ENCODE results near the gene ISG15.
A peak's percentile ranks its signal among the peaks of the same experiment; 100 is the strongest.
"Not testable (repeated sequence)": the region's sequence is repeated elsewhere in the genome, so short reads cannot be mapped to it uniquely, and the experiment has no call there.

ISG15 gene

DNA sequence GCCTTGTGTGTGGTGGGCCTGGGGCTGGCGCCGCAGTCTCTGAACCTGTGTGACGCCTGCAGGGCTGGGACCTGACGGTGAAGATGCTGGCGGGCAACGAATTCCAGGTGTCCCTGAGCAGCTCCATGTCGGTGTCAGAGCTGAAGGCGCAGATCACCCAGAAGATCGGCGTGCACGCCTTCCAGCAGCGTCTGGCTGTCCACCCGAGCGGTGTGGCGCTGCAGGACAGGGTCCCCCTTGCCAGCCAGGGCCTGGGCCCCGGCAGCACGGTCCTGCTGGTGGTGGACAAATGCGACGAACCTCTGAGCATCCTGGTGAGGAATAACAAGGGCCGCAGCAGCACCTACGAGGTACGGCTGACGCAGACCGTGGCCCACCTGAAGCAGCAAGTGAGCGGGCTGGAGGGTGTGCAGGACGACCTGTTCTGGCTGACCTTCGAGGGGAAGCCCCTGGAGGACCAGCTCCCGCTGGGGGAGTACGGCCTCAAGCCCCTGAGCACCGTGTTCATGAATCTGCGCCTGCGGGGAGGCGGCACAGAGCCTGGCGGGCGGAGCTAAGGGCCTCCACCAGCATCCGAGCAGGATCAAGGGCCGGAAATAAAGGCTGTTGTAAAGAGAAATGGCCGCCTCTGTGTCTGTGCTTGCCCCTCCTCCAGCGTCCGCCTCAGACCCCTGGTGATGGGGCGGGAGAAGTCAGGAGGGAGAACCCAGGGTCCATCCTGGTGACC, 788 bp downstream of the ISG15 start:
- DNase-seq: no peak

DNA sequence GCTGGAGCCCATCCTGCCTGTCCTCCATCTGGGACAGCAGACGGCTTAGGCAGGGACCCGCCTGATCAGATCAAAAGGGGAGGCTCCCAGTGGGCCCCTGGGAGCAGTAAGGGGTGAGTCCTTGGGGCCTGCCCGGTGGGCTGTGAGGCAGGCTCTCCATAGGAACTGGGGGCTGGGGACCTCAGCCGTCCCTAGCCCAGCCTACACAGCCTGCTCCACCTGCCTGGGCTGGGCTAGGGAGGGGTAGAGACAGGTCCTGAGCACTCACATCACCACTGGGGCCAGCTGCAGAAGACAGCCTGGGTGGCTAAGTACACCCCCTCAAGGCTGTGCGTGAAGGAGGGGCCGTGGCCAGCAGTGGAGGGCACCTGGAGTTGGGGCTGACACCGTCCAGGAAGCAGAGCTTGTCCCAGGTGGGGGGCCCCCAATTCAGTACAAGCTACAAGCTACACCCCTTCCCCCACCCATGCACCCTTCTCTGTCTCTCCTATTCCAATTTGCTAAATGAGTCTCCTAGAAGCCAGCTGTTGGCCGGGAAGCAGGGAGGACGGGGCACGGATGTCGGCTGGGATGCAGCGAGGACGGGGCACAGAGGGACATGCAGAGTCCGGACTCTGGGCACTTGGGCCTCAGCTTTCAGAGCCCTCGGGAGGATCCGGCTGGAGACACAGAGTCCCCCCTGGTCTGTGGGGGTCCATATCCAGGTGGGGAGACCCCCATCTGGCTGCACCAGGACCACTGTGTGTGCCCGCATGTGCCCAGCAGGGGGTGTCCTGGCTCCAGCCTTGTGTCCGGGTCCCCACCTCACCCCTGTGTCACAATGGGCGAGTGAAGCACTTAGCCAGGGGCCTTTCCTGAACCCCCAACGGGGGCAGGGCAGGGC, 1.7 kb downstream of the ISG15 start:
- DNase-seq: no peak

DNA sequence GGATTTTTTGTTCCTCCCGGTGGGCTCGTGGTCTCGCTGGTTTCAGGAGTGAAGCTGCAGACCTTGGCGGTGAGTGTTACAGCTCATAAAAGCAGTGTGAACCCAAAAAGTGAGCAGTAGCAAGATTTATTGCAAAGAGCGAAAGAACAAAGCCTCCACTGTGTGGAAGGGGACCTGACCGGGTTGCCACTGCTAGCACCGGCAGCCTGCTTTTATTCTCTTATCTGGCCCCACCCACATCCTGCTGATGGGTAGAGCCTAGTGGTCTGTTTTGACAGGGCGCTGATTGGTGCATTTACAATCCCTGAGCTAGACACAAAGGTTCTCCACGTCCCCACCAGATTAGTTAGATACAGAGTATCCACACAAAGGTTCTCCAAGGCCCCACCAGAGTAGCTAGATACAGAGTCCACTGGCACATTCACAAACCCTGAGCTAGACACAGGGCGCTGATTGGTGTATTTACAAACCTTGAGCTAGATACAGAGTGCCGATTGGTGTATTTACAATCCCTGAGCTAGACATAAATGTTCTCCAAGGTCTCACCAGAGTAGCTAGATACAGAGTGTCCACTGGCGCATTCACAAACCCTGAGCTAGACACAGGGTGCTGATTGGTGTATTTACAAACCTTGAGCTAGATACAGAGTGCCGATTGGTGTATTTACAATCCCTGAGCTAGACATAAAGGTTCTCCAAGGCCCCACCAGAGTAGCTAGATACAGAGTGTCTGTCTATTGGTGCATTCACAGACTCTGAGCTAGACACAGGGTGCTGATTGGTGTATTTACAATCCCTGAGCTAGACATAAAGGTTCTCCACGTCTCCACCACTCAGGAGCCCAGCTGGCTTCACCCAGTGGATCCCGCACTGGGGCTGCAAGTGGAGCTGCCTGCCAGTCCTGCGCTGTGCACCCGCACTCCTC, 4.4 kb downstream of the ISG15 start:
- not testable (repeated sequence) for DNase-seq

DNA sequence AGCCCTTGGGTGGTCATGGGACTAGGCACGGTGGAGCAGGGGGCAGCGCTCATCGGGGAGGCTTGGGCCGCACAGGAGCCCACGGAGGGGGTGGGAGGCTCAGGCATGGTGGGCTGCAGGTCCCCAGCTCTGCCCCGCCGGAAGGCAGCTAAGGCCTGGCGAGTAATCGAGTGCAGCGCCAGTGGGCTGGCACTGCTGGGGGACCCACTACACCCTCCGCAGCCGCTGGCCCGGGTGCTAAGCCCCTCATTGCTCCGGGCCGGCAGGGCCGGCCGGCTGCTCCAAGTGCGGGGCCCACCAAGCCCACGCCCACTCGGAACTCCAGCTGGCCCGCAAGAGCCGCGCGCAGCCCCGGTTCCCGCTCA, 5.0 kb downstream of the ISG15 start:
- DNase-seq: not testable (repeated sequence)

DNA sequence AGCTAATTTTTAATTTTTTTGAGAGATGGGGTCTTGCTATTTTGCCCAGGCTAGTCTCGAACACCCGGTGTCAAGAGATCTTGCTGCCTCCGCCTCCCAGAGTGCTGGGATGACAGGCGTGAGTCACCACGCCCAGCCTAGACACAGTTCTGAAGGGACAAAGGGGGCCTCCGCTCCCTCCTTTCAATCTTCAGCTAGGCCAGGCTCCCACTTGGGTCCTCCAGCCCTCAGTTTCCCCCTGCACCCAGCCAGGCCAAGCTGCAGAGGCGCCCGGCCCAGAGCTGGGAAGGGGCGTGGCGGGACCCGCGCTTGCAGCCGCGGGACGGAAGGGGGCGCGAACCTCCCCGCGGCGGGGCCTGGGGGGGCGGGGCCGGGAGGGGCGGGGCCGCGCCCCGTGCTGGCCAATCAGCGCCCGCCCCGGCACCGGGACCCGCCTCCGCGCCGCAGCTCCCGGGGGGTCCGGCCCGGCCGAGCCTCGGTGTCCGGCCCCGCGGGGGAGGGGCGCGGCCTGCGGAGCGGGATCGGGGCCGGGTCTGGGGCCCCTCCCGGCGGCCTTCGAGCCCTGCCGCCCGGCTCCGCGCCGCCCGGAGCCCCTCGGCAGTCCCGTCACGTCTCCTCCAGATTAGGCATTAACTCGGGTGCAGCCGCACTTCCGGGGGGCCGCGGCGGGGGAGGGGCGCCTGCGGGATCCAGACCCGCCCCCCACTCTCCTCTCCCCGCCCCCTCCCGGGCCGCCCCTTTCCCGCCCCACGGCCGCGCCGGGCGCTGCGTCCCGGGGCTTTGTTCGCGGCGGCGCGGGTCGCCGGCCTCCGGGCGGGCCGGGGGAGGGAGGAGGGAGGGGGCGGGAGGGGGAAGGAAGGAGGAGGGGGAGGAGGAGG, 6.1 kb downstream of the ISG15 start:
- DNase-seq: peak; percentile 82

DNA sequence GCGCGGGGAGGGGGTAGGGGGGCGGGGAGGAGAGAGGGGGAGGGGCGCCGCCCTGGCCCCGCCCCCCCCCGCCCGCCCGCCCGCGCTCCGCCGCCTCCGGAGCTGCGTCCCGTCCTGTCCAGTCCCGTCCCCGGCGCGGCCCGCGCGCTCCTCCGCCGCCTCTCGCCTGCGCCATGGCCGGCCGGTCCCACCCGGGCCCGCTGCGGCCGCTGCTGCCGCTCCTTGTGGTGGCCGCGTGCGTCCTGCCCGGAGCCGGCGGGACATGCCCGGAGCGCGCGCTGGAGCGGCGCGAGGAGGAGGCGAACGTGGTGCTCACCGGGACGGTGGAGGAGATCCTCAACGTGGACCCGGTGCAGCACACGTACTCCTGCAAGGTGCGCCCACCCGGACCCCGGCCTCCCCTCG, 6.7 kb downstream of the ISG15 start, which contains the start of gene AGRN:
Gene AGRN, plus strand, starts transcription at position 121 of the 405 bp plus-strand sequence. Its CDS starts 53 bp downstream, at position 174.
- no peak for DNase-seq

DNA sequence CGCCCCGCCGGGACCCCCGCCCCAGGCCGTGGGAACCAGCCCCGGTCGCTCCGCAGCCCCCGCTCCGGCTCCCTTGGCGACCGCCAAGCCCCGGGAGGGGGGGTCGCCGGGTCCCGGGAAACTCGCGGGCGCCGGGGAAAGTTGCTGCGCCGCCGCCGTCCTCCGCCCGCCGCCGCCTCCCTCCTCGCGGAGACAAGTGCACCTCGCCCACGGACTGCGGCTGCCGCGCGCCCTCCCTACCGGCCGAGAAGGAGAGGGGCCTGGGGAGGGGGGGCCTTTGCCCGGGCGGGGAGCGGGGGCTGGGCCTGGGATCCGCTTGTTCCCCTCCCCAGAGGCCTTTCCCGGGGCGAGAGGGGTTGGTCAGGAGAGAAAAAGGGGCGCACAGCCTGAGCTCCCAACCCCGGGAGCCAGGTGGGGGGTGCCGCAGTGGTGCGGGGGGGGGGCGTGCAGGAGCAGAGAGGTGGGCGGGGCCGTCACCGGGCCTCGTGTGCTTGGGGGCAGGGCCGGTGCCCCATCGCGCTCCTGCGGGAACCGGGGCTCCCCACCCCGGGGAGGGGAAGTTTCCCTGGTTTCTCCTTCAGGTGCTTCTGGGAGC, 7.2 kb downstream of the ISG15 start:
- DNase-seq: peak; percentile 33

DNA sequence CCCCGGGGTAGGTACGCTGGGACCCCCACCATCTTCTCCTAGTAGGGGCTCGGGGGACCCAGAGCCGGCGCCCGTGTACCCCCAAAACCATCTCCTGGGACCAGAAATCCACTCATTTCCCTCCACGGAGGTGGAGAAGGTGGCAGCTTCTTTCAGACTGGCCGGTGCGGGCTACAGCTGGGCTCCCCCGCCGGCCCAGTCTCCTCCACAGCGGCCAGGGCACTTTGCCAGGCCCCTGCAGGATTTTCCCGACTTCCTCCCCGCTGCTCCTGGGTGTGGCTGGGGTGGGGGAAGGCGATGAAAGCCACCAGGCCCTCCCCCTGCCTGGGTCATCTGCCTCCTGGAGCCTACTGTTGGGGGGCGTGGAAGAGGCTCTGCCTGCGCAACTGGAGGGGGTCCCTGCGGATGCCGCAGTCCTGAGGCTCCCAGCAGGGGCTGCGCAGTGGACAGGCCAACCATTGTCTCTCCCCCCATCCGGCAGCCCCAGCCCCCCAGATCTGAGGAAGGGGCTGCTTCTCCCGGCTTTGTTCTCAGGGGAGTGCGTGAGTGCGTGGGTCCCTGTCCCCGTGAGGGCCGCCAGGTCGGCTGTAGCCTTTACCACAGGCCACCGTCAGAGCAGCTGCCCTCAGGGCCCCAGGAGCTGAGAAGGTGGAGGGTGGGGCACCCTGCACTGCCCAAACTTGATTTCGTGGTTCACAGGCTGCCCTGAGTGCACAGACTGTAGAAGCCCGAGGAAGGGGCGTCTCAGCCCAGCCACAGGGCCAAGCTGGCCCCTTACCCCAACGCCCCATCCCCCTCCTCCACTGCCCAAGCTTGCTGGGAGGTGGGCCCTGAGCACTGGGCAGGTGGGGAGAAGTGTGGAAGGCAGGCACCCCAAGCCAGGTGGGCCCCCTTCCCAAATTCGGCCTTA, 8.0 kb downstream of the ISG15 start:
- peak; percentile 87 for DNase-seq

DNA sequence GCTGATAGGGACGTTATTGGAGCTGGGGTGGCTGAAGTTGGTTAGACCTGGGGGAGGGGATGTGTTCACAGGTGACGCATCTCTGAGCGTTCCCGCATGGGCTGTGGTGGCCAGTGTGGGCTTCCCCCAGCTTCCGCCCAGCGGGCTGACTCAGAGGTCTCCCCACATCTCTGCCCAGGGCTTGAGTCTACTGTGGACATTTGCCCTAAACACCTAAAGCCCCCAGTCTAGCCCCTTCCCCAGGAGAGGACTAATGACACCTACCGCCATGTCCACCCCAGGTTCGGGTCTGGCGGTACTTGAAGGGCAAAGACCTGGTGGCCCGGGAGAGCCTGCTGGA, 8.6 kb downstream of the ISG15 start:
- peak; percentile 77 for DNase-seq

DNA sequence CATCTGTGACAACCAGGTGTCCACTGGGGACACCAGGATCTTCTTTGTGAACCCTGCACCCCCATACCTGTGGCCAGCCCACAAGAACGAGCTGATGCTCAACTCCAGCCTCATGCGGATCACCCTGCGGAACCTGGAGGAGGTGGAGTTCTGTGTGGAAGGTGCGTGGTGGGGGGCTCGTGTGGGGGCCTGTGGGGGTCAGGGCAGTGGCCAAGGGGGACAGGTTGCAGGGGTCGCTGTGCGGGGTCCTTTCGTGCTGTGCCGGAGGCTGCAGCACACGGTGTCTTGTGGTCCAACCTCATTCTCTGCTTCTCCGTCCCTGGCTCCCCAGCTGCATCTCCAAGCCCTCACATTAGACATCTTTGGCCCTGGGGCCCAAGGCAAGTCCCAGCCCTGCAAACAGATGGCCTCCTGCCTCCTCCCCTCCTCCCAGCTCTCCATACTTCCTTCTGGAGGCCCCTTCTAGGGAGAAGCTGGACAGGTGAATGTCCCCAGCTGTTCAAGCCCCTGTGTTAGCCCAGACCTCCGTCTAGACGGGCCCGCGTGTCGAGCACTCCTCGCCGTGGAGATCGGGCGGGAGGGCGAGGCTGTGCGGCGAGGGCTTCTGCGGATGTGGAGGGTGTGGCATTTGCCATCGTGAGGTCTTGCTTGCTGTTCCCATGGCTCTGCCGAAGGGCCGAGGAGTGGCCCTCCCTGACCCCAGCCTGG, 9.2 kb downstream of the ISG15 start:
- DNase-seq: no peak

DNA sequence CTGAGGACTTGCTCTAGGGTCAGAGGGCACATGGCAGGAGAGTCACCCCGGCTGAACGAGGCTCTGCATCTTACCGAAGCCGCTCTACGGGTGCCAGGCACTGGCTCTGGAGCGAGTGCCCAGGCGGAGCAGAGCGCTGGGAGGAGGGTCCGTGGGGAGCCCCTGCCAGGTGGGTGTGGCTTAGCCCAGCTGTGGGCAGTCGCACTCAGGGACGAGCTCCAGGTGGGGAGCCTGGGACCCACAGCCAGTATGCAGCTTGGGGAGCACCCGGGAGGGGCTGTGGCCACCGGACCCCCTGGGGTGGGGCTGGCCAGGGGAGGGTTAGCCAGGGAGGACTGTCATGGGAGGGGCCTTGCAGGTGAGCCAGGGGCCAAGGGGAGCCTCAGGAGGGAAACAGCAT, 10.4 kb downstream of the ISG15 start:
- peak; percentile 74 for DNase-seq

DNA sequence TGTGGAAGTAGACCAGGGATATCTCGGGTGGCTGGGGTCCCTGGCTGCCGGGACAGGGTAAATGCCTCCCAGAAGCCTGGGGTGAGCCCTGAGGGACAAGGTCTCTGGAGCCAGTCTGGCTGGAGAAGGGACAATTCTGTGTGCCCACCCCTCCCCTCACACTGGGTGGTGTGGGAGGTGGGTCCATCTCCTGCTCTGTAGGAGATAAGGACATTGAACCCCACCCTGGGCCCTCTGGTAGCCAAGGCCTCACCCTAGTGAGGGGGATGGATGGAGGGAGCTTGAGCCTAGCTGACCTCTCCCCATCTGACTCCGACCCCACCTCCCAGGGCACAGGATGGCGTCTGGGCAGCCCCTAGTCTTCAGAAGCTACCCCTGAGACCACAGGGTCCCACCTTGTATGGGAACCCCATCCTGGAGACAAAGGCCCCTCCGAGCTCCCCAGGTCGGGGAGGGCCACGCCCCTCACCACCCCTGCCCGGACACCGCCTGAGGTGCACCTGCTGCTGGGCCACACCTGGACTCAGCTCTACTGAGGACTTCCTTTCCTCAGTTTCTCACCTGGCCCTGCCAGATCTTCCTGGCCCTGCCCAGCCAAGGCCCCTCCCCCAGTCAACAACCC, 11.0 kb downstream of the ISG15 start:
- peak; percentile 33 for DNase-seq

DNA sequence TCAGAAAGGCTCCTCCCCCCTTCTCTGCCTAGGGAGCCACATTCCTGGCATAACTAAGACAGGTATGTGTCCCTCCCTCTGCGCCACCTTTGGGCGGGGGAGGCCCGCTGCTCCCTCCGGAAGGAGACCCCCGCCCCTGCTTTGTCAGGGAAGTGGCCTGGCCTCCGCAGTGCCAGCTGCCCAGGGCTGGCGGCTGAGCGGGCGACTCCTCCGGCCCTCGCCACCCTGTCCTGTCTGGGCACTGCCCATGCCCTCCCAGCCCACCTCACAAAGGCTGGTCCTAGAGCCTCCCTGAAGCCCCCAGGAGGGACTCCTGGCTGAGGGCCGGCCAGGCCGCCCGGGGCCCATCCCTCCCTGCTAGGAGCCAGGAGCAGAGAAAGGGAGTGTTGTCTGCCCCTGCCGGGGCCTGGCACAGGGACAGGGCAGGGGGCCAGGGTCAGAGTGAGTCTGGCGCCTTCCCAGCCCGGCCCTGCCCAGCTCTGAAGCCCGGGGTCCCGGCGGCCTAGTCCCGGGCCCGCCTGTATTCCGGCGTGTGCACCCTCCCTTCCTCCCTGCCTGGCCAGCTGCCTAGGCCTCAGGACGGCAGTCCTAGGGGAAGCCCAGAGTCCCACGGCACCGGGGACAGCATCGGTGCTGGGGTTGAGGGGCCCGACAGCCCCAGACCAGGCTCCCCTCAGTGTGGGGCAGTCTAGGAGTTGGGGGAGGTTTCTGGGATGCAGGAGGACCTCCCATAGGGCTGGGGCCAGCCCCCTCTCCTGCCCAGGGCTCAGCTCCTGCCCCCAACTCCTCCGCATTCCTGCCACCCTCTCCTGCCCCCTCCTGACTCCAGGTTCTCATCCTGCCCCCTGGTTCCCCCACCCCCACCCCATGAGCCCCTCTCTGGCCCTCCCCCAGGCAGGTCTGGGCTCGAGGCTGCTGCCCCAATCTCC, 11.7 kb downstream of the ISG15 start:
- DNase-seq: peak; percentile 92

DNA sequence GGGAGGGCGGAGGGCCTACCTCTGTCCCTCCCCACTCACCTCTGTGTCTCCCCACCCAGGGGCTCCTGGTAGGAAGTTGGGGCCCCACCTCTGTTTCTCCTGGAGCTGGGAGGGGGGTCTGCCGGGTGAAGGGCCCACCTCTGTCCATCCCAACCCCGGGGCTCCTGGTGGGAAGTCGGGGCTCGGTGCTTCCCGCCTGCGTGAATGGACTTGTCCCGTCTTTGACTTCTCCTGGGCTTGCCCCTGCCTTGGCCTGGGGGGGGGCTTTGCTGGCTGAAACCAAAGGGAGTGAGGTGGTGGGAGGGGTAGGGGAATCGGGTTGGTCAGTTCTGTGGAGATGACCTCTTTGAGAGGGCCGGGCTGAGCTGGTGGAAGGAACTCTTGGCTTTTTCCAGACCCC, 12.4 kb downstream of the ISG15 start:
- no peak for DNase-seq

DNA sequence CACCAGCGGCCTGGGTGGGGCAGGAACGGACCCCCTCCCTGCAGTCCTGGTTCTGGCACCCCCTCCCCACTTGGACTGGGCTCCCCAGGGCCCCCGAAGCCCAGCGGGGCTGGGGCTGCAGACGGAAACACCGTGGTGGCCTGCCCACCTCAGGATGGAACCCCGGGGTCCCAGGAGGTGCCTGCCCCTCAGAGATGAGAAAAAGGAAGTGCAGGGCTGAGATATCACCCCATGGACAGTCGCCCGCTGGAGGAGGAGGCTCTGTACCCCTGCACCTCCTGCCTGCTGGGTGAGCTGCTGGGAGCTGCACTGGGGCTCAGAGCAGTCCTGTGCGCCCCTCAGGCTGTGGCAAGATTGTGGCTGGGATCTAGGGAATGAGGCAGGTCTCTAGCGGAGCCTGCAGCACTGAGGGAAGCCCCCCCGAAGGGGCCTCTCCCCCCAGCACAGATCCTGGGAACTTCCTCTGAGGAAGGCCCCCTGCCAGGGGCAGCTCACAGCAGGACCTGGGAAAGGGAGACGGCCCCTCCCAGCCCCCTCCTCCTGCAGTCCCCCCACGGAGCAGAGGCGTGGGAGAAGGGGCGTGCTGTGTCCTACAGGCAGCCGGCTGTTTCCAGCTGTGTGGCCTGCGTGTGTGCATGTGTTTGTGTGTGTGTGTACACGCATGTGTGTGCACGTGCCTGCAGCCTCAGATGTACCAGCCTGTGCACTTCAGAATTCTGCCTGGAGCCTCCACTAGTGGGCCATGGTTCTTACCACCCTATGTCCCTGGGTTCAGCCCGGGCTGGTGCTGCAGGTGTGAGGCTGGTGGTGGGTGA, 13.5 kb downstream of the ISG15 start:
- DNase-seq: no peak

DNA sequence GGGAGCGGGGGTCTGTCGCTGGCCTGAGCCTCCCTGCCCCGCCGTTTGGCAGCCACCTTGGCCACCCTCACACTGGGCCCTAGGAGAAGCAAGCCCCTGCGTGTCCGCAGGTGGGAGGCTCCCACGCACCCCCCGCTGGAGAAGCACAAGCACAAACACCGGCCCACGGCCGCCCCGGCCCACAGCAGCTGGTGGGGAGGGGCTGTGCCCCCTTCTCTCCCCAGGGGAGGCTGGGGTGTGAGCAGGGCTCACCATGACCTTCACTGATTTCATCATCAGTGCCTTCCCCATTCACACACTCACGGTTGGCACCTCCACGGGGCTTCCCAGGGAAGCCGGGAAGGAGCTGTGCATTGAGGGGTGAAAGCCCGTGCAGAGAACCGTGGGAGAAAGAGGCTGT, 14.5 kb downstream of the ISG15 start:
- no peak for DNase-seq
